ENCODE measurements around the gene MYO5C.
"Not testable (repeated sequence)": the region's sequence is repeated elsewhere in the genome, so short reads cannot be mapped to it uniquely, and the experiment has no call there.

The MYO5C gene

DNA sequence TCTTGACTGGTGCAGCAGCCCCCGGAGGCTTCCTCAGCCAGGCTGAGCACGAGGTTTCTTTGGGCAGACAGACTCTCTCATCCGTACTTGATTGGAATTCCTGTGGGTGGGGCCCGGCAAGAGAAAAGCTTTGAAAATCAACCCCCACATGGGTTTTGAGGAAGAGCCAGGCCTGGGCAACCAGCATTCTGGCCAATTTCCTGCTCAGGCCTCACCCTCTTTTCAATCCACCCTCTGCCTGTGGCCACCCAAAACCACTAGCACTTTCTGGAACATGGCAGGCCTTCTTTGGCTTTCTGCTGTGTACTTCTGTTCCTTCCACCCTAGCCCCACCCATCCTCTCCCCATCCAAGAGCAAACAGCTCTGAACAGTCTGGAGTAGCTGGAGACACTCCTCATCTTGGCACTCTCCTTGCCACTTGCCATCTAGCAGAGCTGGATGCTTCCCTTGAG lies 5.9 kb downstream of the MYO5C start:
- in situ Hi-C loops (cut with MboI; ENCODE audit: low sequenced_read_pairs, unreplicated experiment), result no loop called here
- TF ChIP-seq CTCF (IDR thresholded peaks at IDR 0.05; ENCODE audit: borderline replicate concordance, control extremely low read depth, extremely low read depth, insufficient read depth, missing control alignments), result no peak
- no peak for DNase-seq (ENCODE audit: low spot score)

- no peak for DNase-seq (ENCODE audit: low spot score)
- in situ Hi-C loops (cut with MboI; ENCODE audit: low sequenced_read_pairs, unreplicated experiment), result no loop called here
- TF ChIP-seq CTCF (IDR thresholded peaks at IDR 0.05; ENCODE audit: borderline replicate concordance, control extremely low read depth, extremely low read depth, insufficient read depth, missing control alignments), result no peak
Observed at GRCh38 chr15:52288986-52289385, 6.6 kb downstream of the MYO5C start.

DNA sequence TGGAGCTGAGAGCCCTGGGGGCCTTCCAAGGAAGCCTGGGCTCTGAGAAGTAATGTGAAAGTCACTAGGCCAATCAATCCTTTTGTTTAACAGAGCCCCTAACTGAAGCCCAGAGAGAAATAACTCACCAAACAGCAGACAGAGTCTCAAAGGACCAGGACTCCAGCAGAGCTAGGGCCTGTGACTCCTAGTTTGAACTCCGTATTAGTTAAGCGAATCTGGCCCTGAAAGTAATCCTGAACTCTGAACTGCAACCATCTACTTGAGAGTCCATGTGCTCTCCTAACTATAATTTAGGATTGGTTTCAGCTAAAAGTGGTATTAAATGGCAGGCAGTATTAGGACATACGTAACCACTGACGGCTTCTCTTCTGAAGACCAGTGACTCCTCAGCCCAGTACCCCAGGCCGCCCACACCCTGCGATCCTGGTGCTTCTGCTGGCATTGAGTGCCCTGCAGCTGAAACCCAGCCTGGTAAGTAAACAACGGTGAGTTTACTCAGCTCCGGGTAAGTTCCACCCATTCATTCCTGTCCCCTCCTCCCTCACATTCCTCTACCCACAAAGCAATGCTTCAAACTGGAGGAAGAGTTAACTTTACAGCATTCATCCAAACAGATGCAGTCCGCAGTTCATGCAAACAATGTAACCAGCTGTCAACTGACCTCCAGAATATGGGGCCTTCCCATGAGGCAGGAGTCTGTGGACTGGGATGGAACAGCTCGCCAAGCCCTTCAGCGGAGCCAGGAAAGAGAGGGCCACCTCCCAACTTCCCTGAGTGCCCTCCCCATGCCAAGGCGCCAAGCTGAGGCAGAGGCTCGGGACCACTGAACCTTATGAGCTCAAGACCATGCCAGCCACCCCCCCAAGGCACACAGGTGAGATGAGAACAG lies 7.3 kb downstream of the MYO5C start:
- in situ Hi-C loops (cut with MboI; ENCODE audit: low sequenced_read_pairs, unreplicated experiment), result no loop called here
- no peak for TF ChIP-seq CTCF (IDR thresholded peaks at IDR 0.05; ENCODE audit: borderline replicate concordance, control extremely low read depth, extremely low read depth, insufficient read depth, missing control alignments)
- no peak for DNase-seq (ENCODE audit: low spot score)

DNA sequence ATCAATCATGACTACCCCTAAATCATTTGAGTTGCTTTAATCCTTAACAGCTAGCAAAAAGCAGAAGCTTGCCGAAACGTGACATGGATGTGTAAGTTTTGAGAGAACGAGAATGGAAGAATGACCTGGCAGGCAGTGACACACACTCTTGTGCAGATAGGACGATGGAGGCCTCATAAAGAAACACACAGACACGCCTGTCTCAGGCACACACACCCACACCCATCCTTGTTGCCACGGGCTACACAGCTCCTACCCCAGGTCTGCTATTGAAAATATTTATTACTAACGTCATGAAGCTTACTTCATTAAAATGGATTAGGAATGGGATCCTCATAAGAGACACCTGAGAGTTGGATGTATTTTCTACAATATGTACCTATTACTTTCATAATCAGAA lies 8.5 kb downstream of the MYO5C start:
- DNase-seq (ENCODE audit: low spot score), result no peak
- no peak for TF ChIP-seq CTCF (IDR thresholded peaks at IDR 0.05; ENCODE audit: borderline replicate concordance, control extremely low read depth, extremely low read depth, insufficient read depth, missing control alignments)
- in situ Hi-C loops (cut with MboI; ENCODE audit: low sequenced_read_pairs, unreplicated experiment), result no loop called here

DNA sequence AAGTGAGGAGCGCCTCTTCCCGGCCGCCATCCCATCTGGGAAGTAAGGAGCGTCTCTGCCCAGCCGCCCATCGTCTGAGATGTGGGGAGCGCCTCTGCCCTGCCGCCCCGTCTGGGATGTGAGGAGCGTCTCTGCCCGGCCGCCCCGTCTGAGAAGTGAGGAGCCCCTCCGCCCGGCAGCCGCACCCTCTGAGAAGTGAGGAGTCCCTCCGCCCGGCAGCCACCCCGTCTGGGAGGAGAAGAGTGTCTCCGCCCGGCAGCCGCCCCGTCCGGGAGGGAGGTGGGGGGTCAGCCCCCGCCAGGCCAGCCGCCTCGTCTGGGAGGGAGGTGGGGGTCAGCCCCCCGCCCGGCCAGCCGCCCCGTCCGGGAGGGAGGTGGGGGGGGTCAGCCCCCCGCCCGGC lies 9.7 kb downstream of the MYO5C start:
- DNase-seq (ENCODE audit: low spot score); in situ Hi-C loops (cut with MboI; ENCODE audit: low sequenced_read_pairs, unreplicated experiment): not testable (repeated sequence)

- no peak for DNase-seq (ENCODE audit: low spot score)
- no peak for TF ChIP-seq CTCF (IDR thresholded peaks at IDR 0.05; ENCODE audit: borderline replicate concordance, control extremely low read depth, extremely low read depth, insufficient read depth, missing control alignments)
- in situ Hi-C loops (cut with MboI; ENCODE audit: low sequenced_read_pairs, unreplicated experiment), result no loop called here
Observed at GRCh38 chr15:52284164-52284563, 11.4 kb downstream of the MYO5C start.

- no peak for TF ChIP-seq CTCF (IDR thresholded peaks at IDR 0.05; ENCODE audit: borderline replicate concordance, control extremely low read depth, extremely low read depth, insufficient read depth, missing control alignments)
- in situ Hi-C loops (cut with MboI; ENCODE audit: low sequenced_read_pairs, unreplicated experiment), result no loop called here
- DNase-seq (ENCODE audit: low spot score), result no peak
Observed at GRCh38 chr15:52283281-52283680, 12.3 kb downstream of the MYO5C start.

Measured in GM13976 (cell line).